H1 (cell line): ENCODE measurements around the gene HIBCH. TPM values are rescaled to one million over a fixed set of nuclear protein-coding genes. Genes with fewer than 3 reads are reported as not detected.

Experiments used
- CTCF ChIA-PET: fragments of 300-600 bp; sonication (Branson Sonifier 250); formaldehyde crosslinking; loops from one replicate; lab custom pipeline; 2021; ENCODE audit not compliant: partially characterized antibody; lab: Charles Lee
- POLR2A ChIA-PET: fragments of 300-600 bp; sonication (Branson Sonifier 250); formaldehyde crosslinking; loops from one replicate; lab custom pipeline; 2021; ENCODE audit warnings: inconsistent platforms; ENCODE audit not compliant: partially characterized antibody; lab: Charles Lee
- DNase-seq, 2 experiments: peaks; one replicate each; pipeline versions ENCODE4 v3.0.0 to v3.0.0-alpha.2; 2010 to 2022; ENCODE audit warnings: low spot score in 2 of 2, low read depth in 1 of 2, mixed read lengths in 1 of 2
- FAIRE-seq: peaks from 2 replicates; lab custom pipeline; 2011; peaks lifted over from hg19 to GRCh38; lab: Jason Lieb, UNC
- H2AFZ ChIP-seq: 2 replicates; pipeline ENCODE4 v1.8.1; 2012; ENCODE audit warnings: low read length, inconsistent platforms
- H2AK5ac ChIP-seq: 2 replicates; pipeline ENCODE4 v1.6.1; 2013; ENCODE audit warnings: low read depth, low read length
- H2BK120ac ChIP-seq: replicated peaks from 2 replicates; pipeline ENCODE3; 2013; ENCODE audit warnings: low read depth, low read length, inconsistent platforms
- H2BK12ac ChIP-seq: 2 replicates; pipeline ENCODE4 v1.6.1; 2013; ENCODE audit warnings: low read depth, low read length
- H2BK15ac ChIP-seq: 2 replicates; pipeline ENCODE4 v1.6.1; 2013; ENCODE audit warnings: low read length
- H2BK20ac ChIP-seq: 2 replicates; pipeline ENCODE4 v1.6.1; 2013; ENCODE audit warnings: low read length
- H2BK5ac ChIP-seq: 2 replicates; pipeline ENCODE4 v1.6.1; 2013; ENCODE audit warnings: low read depth, low read length
- H3K14ac ChIP-seq: 2 replicates; pipeline ENCODE4 v1.6.1; 2013; ENCODE audit warnings: inconsistent platforms; ENCODE audit not compliant: insufficient read length
- H3K18ac ChIP-seq: 2 replicates; pipeline ENCODE4 v1.6.1; 2013; ENCODE audit warnings: low read length; ENCODE audit errors: extremely low read depth
- H3K23ac ChIP-seq: 2 replicates; pipeline ENCODE4 v1.6.1; 2013; ENCODE audit warnings: inconsistent platforms; ENCODE audit not compliant: insufficient read length
- H3K23me2 ChIP-seq: 2 replicates; pipeline ENCODE4 v1.6.1; 2013; ENCODE audit warnings: low read depth, low read length
- H3K27ac ChIP-seq: 2 replicates; pipeline ENCODE4 v1.6.1; 2011; ENCODE audit warnings: low read depth, low read length, inconsistent platforms
- H3K27me3 ChIP-seq, 4 experiments: replicated peaks in 1 of 4; 1 replicate in 1 of 4; 2 replicates in 3 of 4; pipeline versions ENCODE4 v1.6.1 to v1.8.1; 2011 to 2013; ENCODE audit warnings: low read length in 3 of 4, mild to moderate bottlenecking in 3 of 4, inconsistent platforms in 2 of 4, mixed read lengths in 2 of 4, moderate library complexity in 1 of 4; ENCODE audit not compliant: control insufficient read depth in 3 of 4, insufficient read depth in 3 of 4; ENCODE audit errors: extremely low read depth in 1 of 4
- H3K36me3 ChIP-seq, 4 experiments: 2 replicates each; pipeline versions ENCODE4 v1.6.1 to v1.8.1; 2011 to 2013; ENCODE audit warnings: mild to moderate bottlenecking in 4 of 4, low read length in 3 of 4, moderate library complexity in 2 of 4, control low read depth in 1 of 4, inconsistent platforms in 1 of 4; ENCODE audit not compliant: insufficient read depth in 4 of 4, control insufficient read depth in 2 of 4
- H3K4ac ChIP-seq: replicated peaks from 2 replicates; pipeline ENCODE3; 2013; ENCODE audit warnings: low read length, low read depth, mixed read lengths, inconsistent platforms; ENCODE audit not compliant: insufficient read length
- H3K4me1 ChIP-seq, 4 experiments: replicated peaks in 1 of 4; 1 replicate in 1 of 4; 2 replicates in 3 of 4; pipeline versions ENCODE4 v1.6.1 to v1.8.1; 2011 to 2013; ENCODE audit warnings: low read length in 3 of 4, inconsistent platforms in 2 of 4, mixed read lengths in 1 of 4; ENCODE audit not compliant: insufficient read depth in 4 of 4, control insufficient read depth in 3 of 4
- H3K4me2 ChIP-seq, 2 experiments: 2 replicates each; pipeline versions ENCODE4 v1.6.1 to v1.8.1; 2011 to 2013; ENCODE audit warnings: low read depth in 2 of 2, low read length in 2 of 2, control low read depth in 1 of 2, inconsistent platforms in 1 of 2, mild to moderate bottlenecking in 1 of 2; ENCODE audit not compliant: insufficient read depth in 1 of 2
- H3K4me3 ChIP-seq, 4 experiments: fragments of 200-600, 300-600 bp in 1 of 4; sonication (generic), shearing (Covaris generic), sonication (Bioruptor Twin) in 1 of 4; 2 replicates each; pipeline versions ENCODE4 v1.5.1 to v1.8.1; 2011 to 2016; ENCODE audit warnings: low read length in 4 of 4, low read depth in 3 of 4, control low read depth in 2 of 4, inconsistent platforms in 2 of 4, mild to moderate bottlenecking in 2 of 4, mixed read lengths in 1 of 4, moderate library complexity in 1 of 4; ENCODE audit not compliant: insufficient read depth in 2 of 4; ENCODE audit errors: extremely low read depth in 1 of 4
- H3K56ac ChIP-seq: replicated peaks from 2 replicates; pipeline ENCODE3; 2013; ENCODE audit warnings: low read depth, mild to moderate bottlenecking, mixed read lengths, low read length, inconsistent platforms; ENCODE audit not compliant: insufficient read length
- H3K79me1 ChIP-seq: 2 replicates; pipeline ENCODE4 v1.6.1; 2013; ENCODE audit warnings: low read depth, low read length, control low read depth
- H3K79me2 ChIP-seq, 2 experiments: 2 replicates each; pipeline versions ENCODE4 v1.6.1 to v1.8.1; 2012 to 2013; ENCODE audit warnings: low read length in 2 of 2, mild to moderate bottlenecking in 2 of 2, inconsistent platforms in 1 of 2; ENCODE audit not compliant: insufficient read depth in 2 of 2, control insufficient read depth in 1 of 2
- H3K9ac ChIP-seq, 4 experiments: replicated peaks in 1 of 4; 1 replicate in 1 of 4; 2 replicates in 3 of 4; pipeline versions ENCODE4 v1.6.1 to v1.8.1; 2011 to 2013; ENCODE audit warnings: low read depth in 3 of 4, low read length in 3 of 4, control low read depth in 2 of 4, mild to moderate bottlenecking in 2 of 4, moderate library complexity in 2 of 4, inconsistent platforms in 1 of 4; ENCODE audit errors: extremely low read depth in 1 of 4
- H3K9me3 ChIP-seq, 2 experiments: 2 replicates each; pipeline versions ENCODE4 v1.6.1 to v1.8.1; 2012 to 2013; ENCODE audit warnings: mild to moderate bottlenecking in 2 of 2, moderate library complexity in 2 of 2, control low read depth in 1 of 2, inconsistent platforms in 1 of 2, low read depth in 1 of 2, low read length in 1 of 2, mixed read lengths in 1 of 2; ENCODE audit not compliant: insufficient read depth in 2 of 2
- H4K20me1 ChIP-seq, 2 experiments: replicated peaks in 1 of 2; 2 replicates each; pipeline versions ENCODE3 to v1.8.1; 2011 to 2013; ENCODE audit warnings: inconsistent platforms in 2 of 2, low read length in 2 of 2, mild to moderate bottlenecking in 1 of 2; ENCODE audit not compliant: insufficient read depth in 2 of 2, control insufficient read depth in 1 of 2
- H4K5ac ChIP-seq: 2 replicates; pipeline ENCODE4 v1.6.1; 2013; ENCODE audit warnings: low read length, low read depth, mixed read lengths, inconsistent platforms; ENCODE audit not compliant: insufficient read length
- H4K8ac ChIP-seq: 2 replicates; pipeline ENCODE4 v1.8.0; 2013; ENCODE audit warnings: mild to moderate bottlenecking, moderate library complexity, low read length, inconsistent platforms; ENCODE audit not compliant: insufficient read depth; ENCODE audit errors: extremely low read depth
- H4K91ac ChIP-seq: replicated peaks from 2 replicates; pipeline ENCODE3; 2013; ENCODE audit warnings: low read length, mixed read lengths, inconsistent platforms; ENCODE audit not compliant: insufficient read length
- CHD1 ChIP-seq: IDR thresholded peaks from 2 replicates; pipeline ENCODE4 v1.6.1; 2012; ENCODE audit warnings: low read depth, low read length, improper control_type of control experiment
- TBP ChIP-seq: IDR thresholded peaks from 2 replicates; pipeline ENCODE4 v1.6.1; 2011; ENCODE audit warnings: low read depth, low read length, improper control_type of control experiment
- WGBS, 2 experiments: shearing (Covaris generic) in 1 of 2; methylation state at CpG; one replicate each; pipeline versions ENCODE4 v1.1.6 to v1.1.7; 2013 to 2015; ENCODE audit warnings: low lambda C conversion rate in 2 of 2, mixed read lengths in 2 of 2, inconsistent platforms in 1 of 2, low coverage in 1 of 2, missing lambda C conversion rate in 1 of 2; ENCODE audit not compliant: insufficient replicate concordance in 2 of 2, insufficient coverage in 1 of 2, insufficient read length in 1 of 2; ENCODE audit errors: extremely low coverage in 1 of 2, missing lambda C conversion rate in 1 of 2; 5-methylcytosine and 5-hydroxymethylcytosine counted together
- polyA plus RNA-seq, 7 experiments: library from polyadenylated mRNA; depleted of rRNA in 3 of 7; stranded (reverse) in 5 of 7; unstranded in 2 of 7; fragments of >200 nt in 5 of 7; fragments of 200-250 nt in 2 of 7; gene quantifications; 1 replicate in 5 of 7; 2 replicates in 1 of 7; 4 replicates in 1 of 7; pipeline versions ENCODE4 v1.2.1 to v1.2.3, GENCODE V29; 2011 to 2013; ENCODE audit warnings: missing spikeins in 2 of 7, mixed read lengths in 2 of 7
- total RNA-seq: library from RNA; stranded (reverse); fragmentation: NEBNext Ultra II Directional; extraction: Animal tissue kit (Norgen Biotek cat#: 25700); gene quantifications from 2 replicates; pipeline ENCODE4 v1.2.1, GENCODE V29; 2021

HIBCH gene
- total and polyA plus RNA-seq, 2 of the 8 experiments (the other 6 are each of a cell fraction or from before 2014, with no cell fraction given), result 7.5 to 31.8 TPM

DNA sequence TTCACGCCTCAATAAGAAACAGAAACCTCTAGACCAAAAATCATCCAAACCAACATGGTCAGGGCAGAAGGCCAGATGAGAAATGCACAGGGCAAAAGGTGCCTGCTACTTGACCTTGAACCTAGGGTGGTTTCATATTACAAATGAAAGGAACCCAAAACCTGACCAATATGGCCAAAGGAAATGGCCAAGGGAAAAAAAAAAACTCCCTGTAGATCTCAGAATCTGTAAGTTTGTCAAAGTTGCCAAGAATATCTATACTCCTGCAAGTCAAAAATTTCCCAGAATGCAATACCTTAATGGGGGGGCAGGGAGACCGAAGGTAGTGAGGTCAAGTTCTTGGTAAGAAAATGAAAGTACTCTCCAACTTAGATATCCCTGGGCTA, 47.2 kb downstream of the HIBCH start:
- Histone ChIP-seq H3K36me3 (peaks cover 0 to 3% (median 0%) of the 10 kb centered on the region in 4 experiments; a peak in 2 of 8 replicates), H4K91ac (no peak overlapping the region), H2BK20ac (no peak overlapping the region), H3K4ac (no peak overlapping the region), H4K8ac (no peak overlapping the region), H3K79me1 (no peaks in the 10 kb centered on the region), H2AFZ (no peak overlapping the region), H3K23me2 (no peaks in the 10 kb centered on the region), H3K14ac (no peak overlapping the region), H2BK12ac (no peak overlapping the region), H3K4me3 (no peak overlapping the region), H3K18ac (no peak overlapping the region), H2BK15ac (no peak overlapping the region), H2BK120ac (no peak overlapping the region), H3K79me2 (no peaks in the 10 kb centered on the region), H3K27ac (no peak overlapping the region), H3K27me3 (no peaks in the 10 kb centered on the region), H3K56ac (no peak overlapping the region), H3K9me3 (no peaks in the 10 kb centered on the region), H2AK5ac (no peak overlapping the region), H4K20me1 (peaks cover 0 to 2% of the 10 kb centered on the region in 2 experiments), H4K5ac (no peak overlapping the region), H3K4me1 (no peaks in the 10 kb centered on the region), H3K4me2 (no peak overlapping the region), H3K9ac (no peak overlapping the region), H3K23ac (no peak overlapping the region), H2BK5ac (no peak overlapping the region)
- 56% methylated on average over 2 of the region's 2 CpGs; no CpG with 5 or more reads in 1 of the 2 experiments for WGBS, 2 experiments
- ChIA-PET CTCF (interaction anchor here (1.2 kb wide), 1 partner anchor 42 kb away, joined by 3 read pairs; no protein-coding TSS in a partner anchor), POLR2A (no interaction called here)
- no peak for FAIRE-seq
- no peak for DNase-seq
- no peak for TF ChIP-seq TBP
- no peak for TF ChIP-seq CHD1
